ENCODE data around the gene UNKL. TPM values are rescaled to one million over a fixed set of nuclear protein-coding genes. Genes with fewer than 3 reads are reported as not detected.

UNKL gene
- total and polyA plus RNA-seq, 2 experiments from 2014 or later, result 16.5 to 35.7 TPM

- Histone ChIP-seq H3K4me1 (ENCODE audit: low read depth) (peaks cover 9% of the 10 kb centered on the region), H3K27me3 (no peaks in the 10 kb centered on the region), H3K4me3 (no peak overlapping the region), H3K9me3 (ENCODE audit: low read depth) (no peaks in the 10 kb centered on the region), H3K27ac (no peak overlapping the region), H3K36me3 (no peaks in the 10 kb centered on the region)
- no peak for DNase-seq (ENCODE audit: low read depth in 1 of 2, low spot score in 1 of 2)
- no peak for TF ChIP-seq CTCF (IDR thresholded peaks at IDR 0.05; ENCODE audit: low read depth, low read length)
Measured at GRCh38 chr16:1427473-1428461, 13.3 kb upstream of the UNKL start.

- DNase-seq (ENCODE audit: low read depth in 1 of 2, low spot score in 1 of 2), result no peak
- Histone ChIP-seq H3K27ac (peak overlapping the region; percentile 4), H3K9me3 (ENCODE audit: low read depth) (no peaks in the 10 kb centered on the region), H3K27me3 (no peaks in the 10 kb centered on the region), H3K4me3 (no peak overlapping the region), H3K36me3 (no peaks in the 10 kb centered on the region), H3K4me1 (ENCODE audit: low read depth) (peaks cover 9% of the 10 kb centered on the region)
- TF ChIP-seq CTCF (IDR thresholded peaks at IDR 0.05; ENCODE audit: low read depth, low read length), result no peak
Measured at GRCh38 chr16:1426734-1427471, 12.4 kb upstream of the UNKL start.

GRCh38 chr16:1425616-1426370 lies 11.3 kb upstream of the UNKL start:
- H3K4me1 ChIP-seq (ENCODE audit: low read depth), result peaks cover 7% of the 10 kb centered on the region
- H3K27ac ChIP-seq, result no peak overlapping the region
- H3K36me3 ChIP-seq, result no peaks in the 10 kb centered on the region
- H3K4me3 ChIP-seq, result no peak overlapping the region
- TF ChIP-seq CTCF (IDR thresholded peaks at IDR 0.05; ENCODE audit: low read depth, low read length), result no peak
- no peak for DNase-seq (ENCODE audit: low read depth in 1 of 2, low spot score in 1 of 2)
- H3K9me3 ChIP-seq (ENCODE audit: low read depth), result no peaks in the 10 kb centered on the region
- no peaks in the 10 kb centered on the region for H3K27me3 ChIP-seq

- DNase-seq (ENCODE audit: low read depth in 1 of 2, low spot score in 1 of 2), result no peak
- peaks cover 9% of the 10 kb centered on the region for H3K4me1 ChIP-seq (ENCODE audit: low read depth)
- no peaks in the 10 kb centered on the region for H3K27me3 ChIP-seq
- H3K4me3 ChIP-seq, result no peak overlapping the region
- H3K27ac ChIP-seq, result no peak overlapping the region
- no peak for TF ChIP-seq CTCF (IDR thresholded peaks at IDR 0.05; ENCODE audit: low read depth, low read length)
- H3K9me3 ChIP-seq (ENCODE audit: low read depth), result no peaks in the 10 kb centered on the region
- no peaks in the 10 kb centered on the region for H3K36me3 ChIP-seq
Measured at GRCh38 chr16:1424028-1424427, 9.5 kb upstream of the UNKL start.

- no peaks in the 10 kb centered on the region for H3K27me3 ChIP-seq
- DNase-seq (ENCODE audit: low read depth in 1 of 2, low spot score in 1 of 2), result no peak
- no peak for TF ChIP-seq CTCF (IDR thresholded peaks at IDR 0.05; ENCODE audit: low read depth, low read length)
- H3K36me3 ChIP-seq, result no peaks in the 10 kb centered on the region
- H3K9me3 ChIP-seq (ENCODE audit: low read depth), result no peaks in the 10 kb centered on the region
- peaks cover 9% of the 10 kb centered on the region for H3K4me1 ChIP-seq (ENCODE audit: low read depth)
- H3K4me3 ChIP-seq, result no peak overlapping the region
- no peak overlapping the region for H3K27ac ChIP-seq
Measured at GRCh38 chr16:1422076-1422475, 7.6 kb upstream of the UNKL start.

Data from cardiac muscle cell (in vitro differentiated cells and primary cell).